ENCODE results near the gene IP6K3.
A peak's percentile ranks its signal among the peaks of the same experiment; 100 is the strongest.

The IP6K3 gene

DNA sequence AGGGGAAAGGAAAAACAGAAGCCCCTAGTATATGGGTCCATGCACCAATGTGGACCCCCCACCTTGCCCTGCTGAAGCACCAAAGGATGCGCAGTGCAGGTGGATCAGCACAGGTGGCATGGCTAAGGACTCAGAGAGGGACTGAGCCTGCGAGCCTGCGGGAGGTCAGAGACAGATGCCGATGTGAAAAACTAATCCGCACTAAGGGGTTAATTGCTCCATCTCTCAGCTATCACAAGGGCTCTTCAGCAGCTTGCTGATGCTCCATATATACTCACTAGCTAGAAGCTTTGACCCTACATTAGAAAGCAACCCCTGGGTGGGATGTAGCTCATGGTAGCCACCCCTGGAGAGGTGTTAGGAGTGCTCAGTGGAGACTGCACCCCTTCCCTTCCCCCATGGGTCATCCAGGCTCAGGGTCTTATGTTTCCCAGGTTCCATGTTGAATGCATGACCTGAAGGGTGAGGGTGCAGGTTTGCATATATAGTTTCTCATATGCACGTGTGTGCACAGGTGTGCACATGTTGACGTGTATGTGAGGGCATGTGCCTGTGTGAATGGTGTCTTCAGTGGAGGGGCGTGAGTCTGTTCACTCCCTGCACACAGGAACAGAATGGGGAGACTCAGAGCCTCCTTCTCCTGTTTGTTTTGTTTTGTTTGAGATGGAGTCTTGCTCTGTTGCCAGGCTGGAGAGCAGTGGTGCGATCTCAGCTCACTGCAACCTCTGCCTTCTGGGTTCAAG is 13.4 kb upstream of the IP6K3 start:
- no peak for DNase-seq (ENCODE audit: low spot score)

DNA sequence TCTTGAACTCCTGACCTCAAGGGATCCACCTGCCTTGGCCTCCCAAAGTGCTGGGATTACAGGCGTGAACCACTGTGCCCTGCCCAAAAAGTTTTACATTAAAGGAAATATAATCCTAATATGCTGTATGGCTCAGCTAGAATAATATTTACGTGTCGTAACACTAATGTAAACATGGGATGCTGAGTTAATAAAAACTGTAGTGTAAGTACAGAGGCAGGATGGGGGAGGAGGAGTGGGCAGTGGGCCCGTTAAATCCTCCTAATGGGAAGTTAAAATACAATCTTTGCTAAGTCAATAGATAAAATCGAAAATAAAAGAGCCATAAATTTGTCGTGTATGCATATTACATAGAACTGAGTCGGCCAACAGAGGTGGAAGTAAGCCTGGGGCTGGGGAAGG is 12.1 kb upstream of the IP6K3 start:
- DNase-seq (ENCODE audit: low spot score) = no peak

DNA sequence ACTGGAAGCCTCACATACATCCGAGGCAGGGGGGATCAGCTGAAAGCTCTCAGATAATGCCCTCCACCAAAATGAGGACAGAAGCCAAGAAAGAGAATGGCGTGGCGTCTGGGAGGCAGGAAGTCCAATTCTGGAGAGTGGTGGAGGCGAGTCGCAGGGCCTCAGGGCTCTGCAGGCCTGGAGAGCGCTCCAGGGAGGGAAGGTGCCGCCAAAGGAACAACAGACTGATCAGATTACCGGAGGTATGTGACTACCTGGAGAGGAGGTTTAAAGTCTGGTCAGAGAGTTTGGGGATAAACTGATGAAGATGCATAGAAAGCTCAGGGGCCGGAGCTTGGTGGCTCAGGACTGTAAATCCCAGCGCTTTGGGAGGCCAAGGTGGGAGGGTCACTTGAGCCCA is 11.2 kb upstream of the IP6K3 start:
- no peak for DNase-seq (ENCODE audit: low spot score)

DNA sequence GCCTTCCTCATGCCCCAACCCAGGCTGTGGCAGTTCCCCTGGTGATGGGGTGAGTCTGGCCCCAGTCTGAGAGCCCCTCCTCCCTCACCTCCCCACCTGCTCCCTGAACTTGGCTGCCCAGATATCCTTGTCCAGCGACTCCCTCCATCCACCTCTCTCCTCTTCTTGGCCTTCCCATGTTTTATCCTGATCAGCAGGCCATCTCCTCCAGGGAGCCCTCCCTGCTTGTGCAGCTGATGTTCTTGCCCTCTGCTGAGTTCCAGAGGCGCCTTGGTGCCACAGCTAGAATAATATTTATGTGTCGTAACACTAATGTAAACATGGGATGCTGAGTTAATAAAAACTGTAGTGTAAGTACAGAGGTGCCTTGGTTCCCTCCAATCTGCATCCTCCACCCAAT is 10.4 kb upstream of the IP6K3 start:
- no peak for DNase-seq (ENCODE audit: low spot score)

DNA sequence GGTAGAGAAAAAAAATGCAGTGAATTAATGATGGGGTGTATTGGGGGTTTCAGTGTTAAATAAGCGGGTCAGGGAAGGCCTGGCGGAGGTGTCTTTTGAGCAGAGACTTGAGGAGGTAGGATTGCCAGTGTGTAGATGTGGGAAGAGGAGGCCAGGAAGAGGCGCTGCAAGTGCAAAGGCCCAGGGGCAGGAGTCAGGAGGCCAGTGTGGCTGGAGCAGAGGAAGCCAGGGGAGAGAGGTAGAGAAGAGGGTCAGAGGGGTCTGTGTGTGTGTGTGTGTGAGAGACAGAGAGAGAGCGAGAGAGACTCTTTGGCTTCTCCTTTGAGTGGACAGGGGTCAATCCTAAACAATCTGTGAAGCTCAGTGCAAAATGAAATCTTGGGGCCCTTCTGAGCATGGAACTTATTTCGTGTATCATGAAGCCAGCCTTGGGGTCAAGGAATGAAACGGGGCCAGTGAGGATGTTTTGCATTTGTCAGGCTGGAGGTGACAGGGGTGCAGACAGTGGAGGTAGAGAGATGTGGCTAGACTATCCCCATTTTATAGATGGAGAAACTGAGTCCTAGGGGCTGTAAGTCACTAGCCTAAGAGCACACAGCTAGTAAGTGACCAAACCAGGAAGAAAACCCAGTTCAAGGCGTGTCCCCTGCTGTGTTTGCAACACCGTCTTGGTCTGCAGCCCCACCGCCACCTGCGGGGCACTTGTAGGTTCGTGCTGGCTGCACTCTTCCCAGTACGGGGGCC is 9.7 kb upstream of the IP6K3 start:
- DNase-seq (ENCODE audit: low spot score) = no peak

DNA sequence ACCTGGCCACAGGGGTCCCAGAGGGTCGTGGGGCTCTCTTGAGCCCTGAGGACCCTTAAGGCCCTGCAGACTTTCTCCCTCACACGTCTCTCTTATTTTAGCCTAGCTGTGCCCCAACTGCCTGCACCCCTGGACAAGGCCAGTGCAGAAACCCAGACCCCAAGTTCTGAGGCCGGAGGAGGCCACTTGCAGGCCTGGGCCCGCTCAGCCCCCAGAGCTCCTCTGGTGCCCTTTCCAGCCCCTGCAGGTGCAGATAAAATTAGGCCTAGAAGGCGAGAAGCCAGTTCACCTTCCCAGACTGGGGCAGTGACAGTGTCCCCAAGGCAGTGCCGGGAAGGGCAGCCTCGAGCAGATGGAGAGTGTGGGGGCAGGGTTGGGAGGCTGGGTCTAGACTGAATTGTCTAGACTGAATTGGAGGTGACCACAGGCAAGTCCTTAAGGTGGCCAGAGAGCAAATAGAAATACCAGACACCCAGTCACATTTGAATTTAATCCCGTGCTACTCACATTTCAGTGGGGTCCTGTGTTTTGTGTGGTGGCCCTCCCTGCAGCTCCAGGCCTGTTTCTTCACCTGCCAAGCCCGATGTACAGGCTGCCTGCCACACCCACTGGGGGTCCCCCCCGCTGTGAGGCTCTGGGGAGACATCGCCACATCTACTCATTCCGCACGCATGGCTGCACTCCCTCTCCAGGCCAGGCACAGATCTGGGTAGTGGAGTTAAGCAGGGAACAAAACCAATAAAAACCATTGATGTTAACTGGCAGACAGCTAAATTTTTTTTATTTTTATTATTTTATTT is 8.6 kb upstream of the IP6K3 start:
- no peak for DNase-seq (ENCODE audit: low spot score)

DNA sequence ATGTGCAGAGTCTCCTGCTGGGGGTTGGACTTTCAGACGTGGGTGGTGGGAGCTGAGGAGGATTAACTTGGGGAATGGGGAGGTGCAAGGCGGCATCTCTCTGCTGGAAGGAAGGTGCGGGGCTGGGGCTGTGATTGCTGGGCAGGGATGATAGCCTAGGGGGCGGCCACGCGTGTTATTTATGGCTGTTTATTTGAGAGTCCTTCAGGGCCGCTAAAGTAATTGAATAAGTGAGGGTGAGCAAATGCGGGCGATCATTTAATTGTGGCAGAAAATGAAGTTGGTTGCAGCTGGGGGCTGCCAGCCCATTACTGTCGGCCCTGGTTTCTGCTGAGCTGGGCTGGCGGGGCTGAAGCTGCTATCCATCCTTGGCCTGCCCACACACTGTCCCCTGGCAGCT is 7.5 kb upstream of the IP6K3 start:
- no peak for DNase-seq (ENCODE audit: low spot score)

DNA sequence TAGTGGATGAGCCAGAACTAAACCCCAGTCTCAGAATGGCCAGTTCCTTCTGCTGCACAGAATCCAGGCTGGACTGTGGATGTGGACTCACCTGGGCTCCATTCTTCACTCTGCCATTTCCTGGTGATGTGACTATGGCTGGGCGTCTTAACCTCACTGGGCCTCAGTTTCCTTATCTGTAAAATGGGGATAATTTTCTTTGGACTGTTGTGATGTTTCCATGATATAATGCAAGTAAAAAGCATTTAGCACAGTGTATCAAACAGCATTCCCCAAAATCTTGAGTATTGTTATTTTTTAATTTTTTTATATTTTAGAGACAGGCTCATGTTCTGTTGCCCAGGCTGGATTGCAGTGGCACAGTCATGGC is 5.9 kb upstream of the IP6K3 start:
- DNase-seq (ENCODE audit: low spot score) = no peak

DNA sequence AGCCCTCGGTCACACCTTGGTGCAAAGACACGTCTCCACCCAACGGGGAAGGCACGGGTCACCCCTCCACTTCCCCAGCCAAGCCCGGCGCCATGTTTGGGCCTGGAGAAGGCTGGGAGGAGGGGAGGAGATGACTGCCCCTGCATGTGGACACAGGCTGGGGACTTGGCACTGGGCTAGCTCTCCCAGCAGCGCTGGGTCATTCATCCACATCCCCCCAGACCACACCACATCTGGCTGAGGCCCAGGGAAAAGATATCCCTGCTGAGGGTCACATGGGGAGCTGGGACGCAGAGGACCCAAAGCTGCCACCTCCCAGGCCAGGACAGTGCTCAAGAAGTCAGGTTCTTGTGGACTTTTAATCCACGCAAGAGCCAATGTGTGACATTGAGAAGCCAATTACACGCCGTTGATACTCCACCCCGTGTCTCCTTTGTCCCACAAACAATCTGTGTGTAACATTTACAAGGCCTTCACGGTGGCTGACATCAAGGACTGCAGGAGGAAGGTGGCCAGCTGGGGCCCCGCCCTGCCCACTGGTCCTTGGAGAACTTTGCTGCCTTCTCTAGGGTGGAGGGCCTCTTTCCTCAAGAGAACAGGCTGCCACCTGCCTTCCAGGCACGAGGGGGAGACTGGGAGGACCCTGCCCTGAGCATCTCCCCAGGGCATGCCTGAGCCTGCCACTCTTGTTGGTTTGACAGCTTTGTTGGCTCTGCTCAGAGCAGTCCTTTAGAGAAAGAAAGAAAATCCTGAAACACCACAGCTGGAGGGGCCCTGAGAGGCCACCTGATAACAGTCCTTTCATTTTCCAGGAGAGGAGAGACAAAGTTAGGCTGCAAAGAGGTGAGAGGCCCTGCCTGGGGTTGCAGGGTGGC is 5.3 kb upstream of the IP6K3 start:
- DNase-seq (ENCODE audit: low spot score) = no peak

DNA sequence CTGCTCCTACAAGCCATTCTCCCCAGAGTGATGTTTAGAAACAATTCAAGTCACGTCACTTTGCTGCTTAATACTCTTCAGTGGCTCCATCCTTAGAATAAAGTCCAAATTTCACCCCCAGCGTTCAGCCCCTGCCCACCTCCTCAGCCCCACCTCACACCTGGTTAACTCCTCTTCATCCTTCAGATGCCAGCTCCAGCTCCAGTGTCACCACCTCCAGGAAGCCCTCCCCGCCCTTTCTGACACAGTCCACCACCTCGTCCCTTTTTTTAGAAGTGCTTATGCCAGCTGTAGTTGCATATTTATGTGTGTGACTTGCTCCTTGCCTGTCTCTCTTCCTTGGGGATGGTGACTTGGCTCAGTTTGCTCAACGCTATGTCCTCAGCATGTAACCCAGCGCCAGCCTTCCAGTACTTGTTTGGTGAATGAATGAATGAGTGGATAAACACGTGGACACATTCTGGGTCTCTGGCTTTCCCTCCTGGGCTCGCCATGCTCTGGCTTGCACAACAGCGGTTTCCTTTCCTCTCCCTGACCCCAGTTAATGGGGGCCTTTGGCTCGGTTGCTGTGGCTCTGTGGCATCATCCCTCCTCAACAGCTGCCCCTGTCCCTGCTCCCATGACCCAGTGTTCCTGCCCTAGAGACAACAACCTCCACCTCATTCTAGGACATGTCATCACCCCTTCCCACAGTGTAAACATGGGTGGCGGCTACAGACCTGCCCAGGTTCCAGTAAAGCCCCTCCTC is 3.7 kb upstream of the IP6K3 start:
- no peak for DNase-seq (ENCODE audit: low spot score)

DNA sequence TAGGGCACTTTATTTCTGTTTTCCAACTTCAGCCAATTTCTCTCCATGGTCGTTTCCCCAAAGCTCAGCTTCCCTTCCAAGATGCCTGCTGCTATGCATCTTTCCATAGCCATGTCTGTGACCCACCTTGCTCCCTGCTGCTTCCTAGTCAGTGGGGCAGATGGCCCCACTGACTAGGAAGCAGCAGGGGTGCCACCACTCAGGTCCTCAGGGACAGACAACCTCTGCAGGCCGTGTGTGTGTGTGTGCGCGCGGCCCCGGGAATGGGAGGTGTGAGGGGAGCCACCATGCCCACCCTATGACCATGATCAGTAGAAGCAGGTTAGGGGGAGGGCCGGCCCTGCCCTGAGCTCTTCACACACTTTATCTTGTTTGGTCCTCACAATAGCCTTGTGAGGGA is 2.7 kb upstream of the IP6K3 start:
- DNase-seq (ENCODE audit: low spot score) = no peak

DNA sequence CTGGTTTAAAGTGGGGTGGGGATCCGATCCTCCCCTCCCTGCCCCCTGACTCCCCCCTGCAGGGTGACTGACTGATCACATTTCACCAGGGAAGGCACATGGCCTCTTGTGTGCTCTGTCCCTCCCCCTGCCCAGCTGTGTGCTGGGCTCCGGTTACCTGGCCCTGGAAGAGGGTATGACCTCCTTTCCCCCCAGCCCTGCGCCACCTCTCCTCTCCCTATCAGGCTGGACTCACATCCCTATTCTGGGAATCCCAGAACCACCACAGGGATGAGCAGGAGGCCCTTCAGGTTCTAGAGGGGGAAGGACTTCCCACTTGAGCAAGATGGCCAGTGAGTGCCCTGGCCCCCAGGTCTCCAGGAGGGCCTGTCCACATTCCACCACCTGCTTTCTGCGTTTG is 2.1 kb upstream of the IP6K3 start:
- DNase-seq (ENCODE audit: low spot score) = no peak

DNA sequence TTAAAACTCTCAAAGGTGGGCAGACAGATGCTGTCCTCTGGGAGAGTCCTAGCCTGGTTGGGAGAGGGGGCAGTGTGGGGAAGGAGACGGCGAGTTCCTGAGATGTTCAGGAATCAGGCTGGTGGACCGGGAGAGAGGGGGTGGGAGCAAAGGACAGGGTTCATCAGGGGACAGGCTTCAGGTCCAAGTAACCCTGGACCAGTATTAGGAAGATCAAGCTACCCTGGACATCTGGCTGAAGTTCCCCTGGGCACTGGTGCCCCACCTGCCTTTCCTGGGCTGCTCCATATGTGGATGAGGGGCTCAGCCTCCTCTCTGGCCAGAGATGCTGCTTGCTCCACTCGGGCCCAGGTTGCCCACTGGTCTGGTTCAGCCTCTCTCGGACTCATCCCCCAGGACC is 1.1 kb upstream of the IP6K3 start:
- DNase-seq (ENCODE audit: low spot score) = no peak

DNA sequence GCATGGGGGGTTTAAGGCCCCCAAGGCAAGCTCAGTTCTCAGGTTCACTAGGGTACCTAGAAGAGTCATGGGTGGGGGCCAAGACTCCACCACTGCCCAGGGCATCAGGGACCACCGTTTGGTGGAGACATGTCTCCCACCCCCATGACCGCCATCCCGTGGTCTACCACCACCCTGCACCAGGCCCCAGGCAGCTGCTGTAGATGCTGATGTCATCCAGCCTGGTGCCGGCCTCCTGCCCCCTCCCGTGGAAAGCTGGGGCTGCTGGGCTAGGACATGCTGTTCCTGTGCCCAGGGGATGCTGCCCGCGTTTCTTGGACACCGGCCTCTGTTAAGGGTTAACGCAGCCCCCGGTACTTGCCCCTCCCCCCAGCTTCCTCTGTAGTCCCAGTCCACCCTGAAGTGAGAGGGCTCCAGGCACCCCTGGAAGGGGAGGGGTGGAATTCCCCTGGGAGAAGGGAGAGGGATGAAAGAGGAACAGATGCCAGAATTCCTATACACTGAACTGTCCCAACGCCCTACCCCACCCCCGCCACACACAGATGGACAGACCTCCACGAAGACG is 587 bp downstream of the IP6K3 start:
- no peak for DNase-seq (ENCODE audit: low spot score)

DNA sequence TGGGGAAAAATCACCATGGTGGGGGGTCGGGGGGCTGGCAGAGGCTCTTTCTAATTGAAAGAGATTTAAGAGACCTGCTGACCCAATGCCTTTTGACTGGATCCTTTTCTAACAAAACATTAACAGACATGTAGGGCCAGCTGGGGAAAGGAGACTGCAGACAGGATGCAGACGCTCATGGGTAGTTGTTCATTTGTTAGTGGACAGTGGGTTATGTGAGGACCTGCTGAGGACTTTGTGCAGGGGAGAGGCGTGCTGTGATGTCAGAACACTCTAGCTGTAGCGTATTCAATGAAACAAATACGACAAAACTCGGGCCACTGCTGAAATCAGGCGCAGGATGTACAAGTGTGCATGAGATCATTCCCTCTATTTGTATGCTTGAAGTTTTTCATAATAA is 1.2 kb downstream of the IP6K3 start:
- DNase-seq (ENCODE audit: low spot score) = no peak

DNA sequence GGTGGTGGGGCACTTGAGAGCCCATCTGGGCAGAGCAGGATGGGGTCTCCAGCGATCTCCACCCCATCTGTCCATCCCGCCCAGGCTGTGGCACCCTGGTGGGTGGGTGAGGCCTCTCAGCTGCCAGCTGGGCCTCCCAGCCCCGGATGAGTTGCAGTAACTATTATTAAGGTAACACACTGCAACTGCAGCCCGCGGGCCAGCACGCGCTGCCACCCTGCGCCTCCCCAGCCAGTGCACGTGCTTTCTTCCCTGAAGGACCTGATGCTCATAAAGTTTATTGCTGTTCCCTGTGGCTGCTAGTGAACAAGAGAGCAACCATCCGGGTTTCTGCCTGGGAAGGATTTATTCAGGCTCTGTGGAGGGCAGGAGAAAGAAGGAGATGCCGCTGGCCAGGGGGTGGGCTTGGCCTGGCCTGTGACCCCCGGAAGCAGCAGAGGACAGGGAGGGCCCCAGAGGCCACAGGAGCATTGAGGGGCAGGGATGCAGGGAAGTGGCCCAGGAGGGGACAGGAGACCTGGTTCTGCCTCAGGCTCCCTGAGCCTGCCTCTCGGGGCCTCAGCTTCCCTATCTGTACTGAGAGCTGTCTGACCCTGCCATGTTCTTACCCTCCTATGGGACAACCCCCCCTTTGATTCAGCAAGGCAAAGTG is 1.7 kb downstream of the IP6K3 start:
- no peak for DNase-seq (ENCODE audit: low spot score)

DNA sequence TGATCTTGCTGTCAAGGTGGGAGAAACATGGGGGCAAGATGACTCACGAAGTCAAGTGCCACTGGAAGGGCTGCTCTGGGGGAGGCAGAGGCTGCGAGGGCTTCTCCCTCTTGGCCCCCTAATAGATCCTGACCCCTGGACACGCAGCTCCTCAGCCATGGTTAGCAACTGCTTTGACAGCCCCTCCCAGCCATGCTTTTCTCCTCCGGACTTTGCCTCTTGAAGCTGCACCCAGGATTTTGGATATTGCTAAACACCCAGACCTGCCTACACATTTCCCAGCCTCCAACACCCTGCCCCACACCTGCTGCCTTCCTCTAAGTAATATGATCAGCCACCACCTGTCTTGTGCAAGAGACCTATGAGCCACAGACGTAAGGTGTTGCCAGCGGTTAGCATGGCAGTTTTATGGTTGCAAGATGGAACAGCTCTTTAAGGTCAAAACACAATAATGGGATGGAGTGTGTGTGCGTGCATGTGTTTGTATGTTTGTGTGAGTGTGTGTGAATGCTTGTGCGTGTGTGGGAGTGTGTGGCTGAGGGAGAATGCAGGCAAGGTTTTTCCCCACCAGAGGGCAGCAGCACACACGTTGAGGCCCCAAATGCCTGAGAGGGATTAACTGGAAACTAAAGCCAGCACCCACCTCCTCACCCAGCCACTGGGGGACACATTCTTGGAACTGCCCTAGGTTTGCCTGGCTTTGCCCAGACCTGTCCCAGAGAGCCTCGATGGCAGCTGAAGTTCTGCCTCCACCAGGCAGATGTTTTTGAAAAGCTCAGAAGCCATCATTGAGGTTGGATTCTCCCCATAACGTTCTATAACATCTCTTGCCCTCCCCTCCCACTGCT is 2.5 kb downstream of the IP6K3 start:
- peak; percentile 69 for DNase-seq (ENCODE audit: low spot score)

DNA sequence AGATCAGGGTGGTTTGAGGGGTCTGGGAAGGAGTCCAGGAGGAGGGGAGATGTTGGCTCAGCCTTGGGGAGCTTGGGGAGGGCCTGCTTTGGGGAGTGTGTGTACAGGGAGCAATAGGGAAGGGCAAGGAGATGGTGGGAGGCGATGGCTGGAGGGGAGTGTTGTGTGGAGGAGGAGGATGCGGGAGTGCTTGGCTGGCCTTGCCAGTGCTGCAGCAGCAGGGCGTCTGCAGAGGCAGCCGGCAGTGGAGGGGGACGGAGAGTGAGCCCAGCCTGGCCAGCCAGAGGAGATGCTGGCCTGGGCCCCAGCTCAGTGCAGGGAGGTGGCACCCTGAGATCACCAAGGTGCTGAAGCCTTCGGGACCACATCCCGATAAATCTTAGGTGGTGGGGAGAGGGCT is 3.9 kb downstream of the IP6K3 start:
- DNase-seq (ENCODE audit: low spot score) = no peak

DNA sequence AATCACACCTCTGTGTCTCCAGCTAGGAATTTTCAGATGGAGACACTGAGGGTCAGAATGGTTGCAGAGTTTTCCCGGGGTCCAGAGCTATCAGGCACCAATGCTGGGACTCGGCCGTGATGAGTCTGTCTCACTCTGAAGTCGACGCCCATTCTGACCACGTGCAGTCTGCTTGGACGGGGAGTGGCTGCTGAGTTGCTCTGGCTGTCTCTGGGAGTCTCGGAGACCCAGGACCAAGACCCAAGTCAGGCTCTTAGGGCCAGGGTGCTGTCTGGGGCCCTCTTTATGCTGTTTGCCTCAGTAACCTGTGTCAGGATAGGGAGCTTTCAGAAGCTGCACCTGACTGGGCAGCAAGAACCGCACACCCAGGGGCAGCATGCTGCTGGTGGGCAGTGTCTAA is 4.6 kb downstream of the IP6K3 start:
- no peak for DNase-seq (ENCODE audit: low spot score)

DNA sequence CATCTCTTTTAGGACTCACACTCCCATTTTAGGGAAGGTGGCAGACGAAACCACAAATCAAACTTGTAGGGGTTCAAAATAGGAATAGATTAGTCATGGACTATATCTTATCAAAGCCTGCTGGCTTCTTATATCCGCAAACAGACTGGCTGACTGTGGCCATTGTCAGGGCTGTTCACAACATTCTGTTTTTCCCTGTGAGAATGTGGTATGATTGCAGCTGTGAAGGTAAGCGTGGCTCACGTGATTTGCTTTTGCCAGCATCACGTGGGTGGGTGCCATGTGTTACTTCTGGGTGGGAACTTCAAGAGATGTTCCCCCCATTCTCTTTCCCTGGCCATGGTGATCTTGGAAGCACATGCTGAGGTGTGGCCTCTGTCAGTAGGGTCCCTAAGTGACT is 5.9 kb downstream of the IP6K3 start:
- no peak for DNase-seq (ENCODE audit: low spot score)

Measured in SW480 (cell line).